ENCODE data around the gene MRPL46.

Gene MRPL46

GRCh38 chr15:88467073-88467934 lies at the start of gene MRPL46, which contains the start of gene MRPS11:
Gene MRPL46 (minus strand): TSS chr15:88467388. CDS start chr15:88467377, 11 bp downstream.
Gene MRPS11 (plus strand): TSS chr15:88467708. CDS start chr15:88467718, 10 bp downstream.
- DNase-seq = peak; percentile 73

- DNase-seq = no peak
Observed at GRCh38 chr15:88513195-88513594, 46.0 kb upstream of the MRPL46 start.

- DNase-seq = no peak
Observed at GRCh38 chr15:88512601-88513000, 45.4 kb upstream of the MRPL46 start.

DNA sequence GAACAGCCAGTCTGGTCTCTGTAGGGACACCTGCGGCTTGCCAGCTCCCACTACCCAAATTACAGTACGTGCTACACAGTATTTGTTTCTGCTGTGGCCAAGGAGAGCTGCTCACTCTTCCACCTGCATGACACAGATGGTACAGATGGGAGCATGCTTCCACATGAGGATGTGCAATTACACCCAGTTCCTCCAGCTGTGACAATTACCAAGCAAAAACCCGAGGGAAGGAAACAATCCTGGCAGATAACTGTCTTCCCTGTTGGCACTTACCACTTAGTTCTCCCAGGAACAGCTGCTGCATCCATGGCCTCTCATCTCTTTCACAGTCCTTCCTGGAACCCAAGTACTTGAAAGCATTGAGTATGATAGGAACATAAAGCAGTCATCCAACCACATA lies 44.9 kb upstream of the MRPL46 start:
- no peak for DNase-seq

- no peak for DNase-seq
Observed at GRCh38 chr15:88511161-88511560, 44.0 kb upstream of the MRPL46 start.

DNA sequence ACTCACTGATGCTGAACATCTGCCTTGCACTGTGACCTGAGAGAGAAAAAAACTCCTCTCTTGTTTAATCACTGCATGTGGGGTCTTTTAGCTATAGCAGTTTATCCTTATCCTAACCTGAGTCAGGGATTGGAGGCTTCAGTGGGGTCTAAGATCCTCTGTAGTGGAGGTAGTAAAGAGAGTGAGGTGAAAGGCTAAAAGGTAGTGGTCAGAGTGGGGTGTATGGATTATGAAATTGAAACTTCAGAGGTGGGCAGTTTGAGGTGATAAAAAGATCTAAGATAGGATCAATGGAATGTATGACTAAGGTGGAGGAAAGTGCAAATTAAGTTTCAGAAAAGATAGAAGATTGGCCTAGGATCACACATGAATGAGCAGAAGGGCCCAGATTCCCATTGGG lies 42.8 kb upstream of the MRPL46 start:
- no peak for DNase-seq

- no peak for DNase-seq
Observed at GRCh38 chr15:88509321-88509720, 42.1 kb upstream of the MRPL46 start.

- no peak for DNase-seq
Observed at GRCh38 chr15:88506628-88507027, 39.4 kb upstream of the MRPL46 start.

- no peak for DNase-seq
Observed at GRCh38 chr15:88505721-88506120, 38.5 kb upstream of the MRPL46 start.

- DNase-seq = no peak
Observed at GRCh38 chr15:88504445-88504844, 37.3 kb upstream of the MRPL46 start.

- DNase-seq = no peak
Observed at GRCh38 chr15:88498996-88499395, 31.8 kb upstream of the MRPL46 start.

DNA sequence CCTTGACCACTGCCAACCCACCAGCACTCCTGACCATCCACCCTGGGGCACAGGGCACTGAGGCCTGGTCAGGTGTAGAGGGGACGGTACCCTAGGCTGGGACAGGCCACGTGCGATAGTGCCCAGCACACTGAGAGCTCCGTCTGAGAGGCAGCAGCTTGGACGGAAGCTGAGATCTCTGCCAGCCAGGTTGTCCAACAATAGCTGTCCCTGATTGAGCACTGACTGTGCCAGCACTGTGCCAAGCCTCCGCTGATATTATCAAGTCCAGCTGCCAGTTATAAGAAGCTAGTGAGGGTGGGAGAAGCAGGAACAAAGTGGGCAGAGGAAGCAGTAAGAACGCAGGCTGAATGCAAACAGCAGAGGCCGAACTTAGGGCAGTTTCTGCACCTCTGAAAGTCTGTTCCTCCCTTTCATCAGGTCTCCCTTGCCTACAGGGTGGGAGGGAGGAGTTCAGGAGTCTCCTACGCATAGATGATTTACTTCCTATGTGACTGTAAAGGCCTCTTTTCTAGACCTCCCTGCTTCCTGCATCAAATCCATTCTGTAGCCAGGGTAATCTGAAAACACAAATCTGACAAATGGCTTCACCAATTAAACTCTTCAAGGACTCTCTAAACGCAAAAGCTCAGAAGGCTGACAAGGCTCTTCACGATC lies 30.0 kb upstream of the MRPL46 start:
- DNase-seq = no peak

DNA sequence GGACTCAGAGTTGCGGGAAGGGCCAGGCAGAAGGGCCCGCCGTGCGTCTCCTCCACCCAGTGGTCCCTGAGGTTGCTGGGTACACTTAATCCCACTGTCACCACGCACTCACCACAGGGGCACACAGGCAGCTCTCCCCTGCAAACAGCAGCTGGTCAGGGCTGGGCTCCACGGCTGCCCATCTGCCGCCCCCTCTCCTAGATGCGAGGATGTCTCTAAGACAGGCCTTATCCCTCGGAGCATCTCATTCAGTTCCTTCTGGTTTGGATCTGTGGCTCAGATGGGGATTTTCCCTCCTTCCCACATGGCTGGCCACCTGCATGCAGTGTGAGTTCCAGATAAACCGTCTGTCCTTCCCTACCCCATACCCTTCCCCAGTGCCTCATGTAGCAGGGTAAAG lies 26.7 kb upstream of the MRPL46 start:
- no peak for DNase-seq

DNA sequence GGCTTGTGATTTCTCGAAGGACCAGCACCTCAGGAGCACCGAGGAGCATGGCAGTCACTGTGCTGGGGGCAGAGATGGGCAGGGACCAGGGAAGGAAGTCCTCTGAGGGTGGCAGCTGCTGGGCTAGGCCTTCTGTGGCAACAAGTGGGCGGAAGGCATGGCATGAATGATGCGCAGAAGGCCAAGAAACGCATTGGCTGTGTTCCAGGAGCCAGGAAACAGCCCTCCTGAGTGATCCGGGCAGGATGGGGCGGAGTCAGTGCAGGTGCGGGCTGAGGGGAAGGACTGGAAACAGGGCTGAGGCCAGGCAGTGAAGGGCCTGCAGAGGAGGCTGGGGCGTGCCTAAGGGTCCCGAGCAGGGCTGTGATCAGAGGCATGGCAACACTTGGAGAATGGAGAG lies 24.0 kb upstream of the MRPL46 start:
- no peak for DNase-seq

DNA sequence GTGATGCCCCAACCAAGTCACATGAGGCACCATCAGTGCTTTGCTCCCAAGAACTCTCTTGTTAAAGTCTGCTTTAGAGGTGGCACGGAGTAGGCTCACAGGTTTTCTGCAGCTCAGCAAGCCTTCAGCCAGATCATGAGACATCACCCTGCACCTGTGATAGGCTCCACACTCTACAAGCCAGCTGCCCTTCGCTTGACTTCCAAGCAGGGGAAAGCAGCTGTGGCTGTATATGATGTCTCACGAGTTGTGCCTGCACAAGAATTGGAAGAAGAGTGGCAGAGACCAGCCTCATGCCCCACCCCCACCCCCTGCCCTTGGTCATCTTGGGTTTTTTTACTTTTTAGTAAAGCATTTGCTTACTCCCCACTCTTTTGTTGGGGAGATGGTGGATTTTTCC lies 22.8 kb upstream of the MRPL46 start:
- no peak for DNase-seq

DNA sequence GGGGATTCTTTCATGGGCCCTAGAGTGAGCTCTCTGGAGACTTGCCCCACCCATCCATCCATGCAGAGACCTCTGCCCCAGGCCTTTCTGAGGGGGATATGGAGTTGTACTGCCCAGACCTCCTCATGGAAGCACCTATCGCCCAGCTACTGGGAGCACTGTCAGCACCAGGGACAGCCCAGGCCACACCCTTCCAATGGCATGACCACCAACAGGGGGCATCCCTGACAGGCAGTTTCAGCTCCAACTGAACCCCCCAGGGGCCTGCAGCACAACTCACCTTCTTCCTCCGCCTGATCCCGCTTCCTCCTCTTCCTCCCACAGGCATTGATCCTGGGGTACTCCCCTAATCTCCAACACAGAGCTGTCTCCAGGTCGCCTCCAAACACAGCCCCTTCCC lies 22.1 kb upstream of the MRPL46 start:
- no peak for DNase-seq

DNA sequence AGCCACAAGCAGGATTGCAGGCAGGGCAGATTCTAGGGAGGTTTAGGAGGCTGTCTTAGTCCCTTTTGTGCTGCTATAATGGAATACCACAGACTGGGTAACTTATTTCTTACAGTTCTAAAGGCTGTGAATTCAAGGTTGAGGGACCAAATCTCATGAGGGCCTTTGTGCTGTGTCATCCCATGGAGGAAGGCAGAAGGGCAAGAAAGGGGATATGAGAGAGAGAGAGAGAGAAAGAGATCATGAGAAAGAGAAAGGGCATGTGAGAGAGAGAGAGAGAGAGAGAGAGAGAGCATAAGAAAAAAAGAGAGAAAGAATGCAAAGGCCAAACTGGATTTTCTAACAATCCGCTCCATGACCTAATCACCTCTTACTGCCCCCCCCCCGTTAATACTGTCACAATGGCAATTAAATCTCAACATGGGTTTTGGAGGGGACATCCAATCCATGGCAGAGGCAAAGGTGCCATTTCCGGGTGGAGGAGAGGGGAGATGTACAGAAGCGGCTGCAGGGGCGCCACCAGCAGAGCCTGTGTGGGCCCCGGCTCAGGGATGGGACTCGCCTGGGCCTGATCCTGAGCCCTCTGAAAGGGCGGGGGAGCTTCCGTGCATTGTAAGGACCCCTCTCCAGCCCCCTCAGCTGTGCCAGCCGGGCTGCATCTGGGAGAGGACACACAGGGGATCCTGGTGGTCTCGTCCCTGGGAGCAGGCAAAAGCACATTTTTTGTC lies 20.8 kb upstream of the MRPL46 start:
- DNase-seq = no peak

- no peak for DNase-seq
Observed at GRCh38 chr15:88487178-88487795, 20.1 kb upstream of the MRPL46 start.

DNA sequence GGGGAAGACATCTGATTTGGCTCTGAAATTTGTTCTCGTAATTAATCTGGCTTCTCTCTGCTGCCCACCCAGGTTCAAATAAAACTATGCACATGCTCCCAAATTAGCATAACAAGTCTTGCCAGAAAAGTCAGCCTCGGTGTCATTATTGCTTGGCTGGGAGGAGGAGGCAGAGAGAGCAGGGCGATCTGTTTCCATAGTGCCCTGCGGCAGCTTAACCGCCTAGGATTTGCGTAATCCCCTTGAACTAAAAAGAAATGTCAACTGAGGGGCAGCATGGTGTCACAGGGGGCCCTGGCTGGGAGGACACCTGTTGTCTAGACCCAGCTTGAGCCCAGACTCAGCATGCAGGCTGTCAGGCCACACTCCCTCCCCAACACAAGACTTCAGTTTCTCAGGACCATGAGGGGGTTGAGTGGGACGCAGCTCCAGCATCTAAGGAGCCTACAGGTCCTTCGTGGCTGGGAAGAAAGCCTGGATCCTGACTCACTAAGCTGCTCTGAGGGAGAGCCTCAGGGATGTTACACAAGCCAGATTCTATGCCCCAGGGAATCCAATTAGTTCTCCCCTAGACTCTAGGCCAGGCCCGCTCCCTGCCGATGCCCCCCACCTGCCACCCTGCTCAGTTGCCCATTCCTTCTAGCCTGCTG lies 17.6 kb upstream of the MRPL46 start:
- DNase-seq = no peak

- DNase-seq = no peak
Observed at GRCh38 chr15:88482263-88482662, 15.1 kb upstream of the MRPL46 start.

- DNase-seq = no peak
Observed at GRCh38 chr15:88480981-88481380, 13.8 kb upstream of the MRPL46 start.

DNA sequence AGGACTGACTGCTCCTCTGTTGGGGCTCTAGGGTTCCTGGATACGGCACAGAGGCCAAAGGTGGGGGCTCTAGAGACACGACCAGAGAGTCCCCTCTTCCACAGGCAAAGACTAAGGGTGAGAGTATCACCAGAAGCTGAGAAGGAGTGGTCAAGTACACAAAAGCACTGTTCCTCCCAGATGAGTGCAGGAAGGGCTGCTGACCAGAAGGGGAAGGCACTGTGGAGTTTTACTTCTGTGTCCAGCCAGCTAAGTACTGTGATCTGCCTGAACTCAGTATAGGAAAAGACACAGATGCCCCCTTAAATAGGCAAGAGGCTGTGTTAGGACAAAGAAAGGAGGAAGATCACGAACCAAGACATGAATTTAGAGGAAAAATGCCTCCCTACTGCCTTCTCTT lies 12.0 kb upstream of the MRPL46 start:
- DNase-seq = no peak

DNA sequence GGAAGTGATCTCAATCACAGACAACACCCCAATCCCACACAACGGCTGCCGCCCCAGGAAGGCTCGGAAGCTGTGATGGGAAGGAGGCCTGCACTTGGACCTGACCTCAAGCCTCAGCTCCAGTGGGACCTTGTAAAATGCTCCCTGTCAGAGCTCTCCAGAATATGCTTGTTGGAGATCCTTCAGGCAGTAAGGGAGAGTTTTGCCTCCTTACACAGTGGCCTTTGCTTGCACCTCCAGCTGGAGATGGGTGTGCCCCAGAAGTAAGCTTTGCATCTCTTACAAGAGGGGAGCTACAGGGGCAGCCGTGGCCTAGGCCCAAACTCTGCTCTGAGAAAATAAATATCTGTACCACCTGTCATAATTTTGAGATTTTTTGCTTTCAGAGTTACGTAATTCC lies 10.7 kb upstream of the MRPL46 start:
- no peak for DNase-seq

All from GF-D8 (cell line).